ENCODE results near the gene ATP2B3.

DNA sequence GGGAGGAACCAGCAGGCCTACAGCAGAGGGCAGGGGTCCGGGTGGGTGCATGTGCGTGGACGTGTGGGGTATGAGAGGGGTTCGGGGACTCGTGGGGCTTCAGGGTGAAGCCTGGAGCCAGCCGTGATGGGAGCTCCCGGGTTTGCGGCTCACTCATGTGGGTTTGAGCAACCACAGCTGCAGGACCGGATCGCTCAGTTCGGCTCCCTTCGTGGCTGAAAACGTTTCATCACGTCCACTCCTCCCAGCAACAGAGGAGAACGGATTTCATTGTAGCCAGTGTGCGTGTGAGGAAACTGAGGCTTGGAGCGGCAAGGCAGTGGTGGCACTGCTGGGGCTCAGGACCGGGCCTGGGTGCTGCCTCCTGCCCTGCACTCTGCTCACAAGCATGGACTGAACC, 12.1 kb upstream of the ATP2B3 start:
- no peak for TF ChIP-seq TAF1 (IDR thresholded peaks at IDR 0.05; ENCODE audit: low read depth, low read length)
- TF ChIP-seq POLR2A (IDR thresholded peaks at IDR 0.05; ENCODE audit: low read depth, low read length) = no peak
- no peak for TF ChIP-seq POLR2AphosphoS5 (IDR thresholded peaks at IDR 0.05; ENCODE audit: low read depth, low read length)
- no peak for TF ChIP-seq SPI1 (IDR thresholded peaks at IDR 0.05; ENCODE audit: low read depth, low read length)
